Liver (tissue), 9 donors: ENCODE data around the gene CLCA1. TPM values are rescaled to one million over a fixed set of nuclear protein-coding genes. Genes with fewer than 3 reads are reported as not detected.

Source experiments
- DNase-seq: peaks from one replicate; pipeline ENCODE4 v3.0.0-alpha.2; 2017; ENCODE audit warnings: low spot score
- H3K27ac ChIP-seq, 2 donors: one replicate each; pipeline ENCODE4 v1.7.0; 2013; ENCODE audit warnings: inconsistent platforms in 2 of 2, low read length in 2 of 2, control low read depth in 1 of 2, low read depth in 1 of 2, mild to moderate bottlenecking in 1 of 2
- H3K27me3 ChIP-seq, 4 donors: one replicate each; pipeline versions ENCODE4 v1.6.1 to v1.7.0; 2013; ENCODE audit warnings: low read length in 3 of 4, inconsistent platforms in 1 of 4, mild to moderate bottlenecking in 1 of 4, moderate library complexity in 1 of 4; ENCODE audit not compliant: control insufficient read depth in 4 of 4, insufficient read depth in 4 of 4
- H3K36me3 ChIP-seq, 4 donors: one replicate each; pipeline versions ENCODE4 v1.6.1 to v1.7.0; 2013; ENCODE audit warnings: low read length in 3 of 4, mild to moderate bottlenecking in 3 of 4, low read depth in 1 of 4, moderate library complexity in 1 of 4; ENCODE audit not compliant: control insufficient read depth in 4 of 4, insufficient read depth in 3 of 4
- H3K4me1 ChIP-seq, 4 donors: one replicate each; pipeline versions ENCODE4 v1.6.1 to v1.7.0; 2013; ENCODE audit warnings: low read length in 3 of 4, mild to moderate bottlenecking in 3 of 4, moderate library complexity in 1 of 4; ENCODE audit not compliant: control insufficient read depth in 4 of 4, insufficient read depth in 4 of 4
- H3K4me3 ChIP-seq, 3 donors: one replicate each; pipeline versions ENCODE4 v1.6.1 to v1.7.0; 2013; ENCODE audit warnings: low read length in 3 of 3, control low read depth in 1 of 3, low read depth in 1 of 3, mild to moderate bottlenecking in 1 of 3
- H3K9ac ChIP-seq, 2 donors: one replicate each; pipeline ENCODE4 v1.7.0; 2013; ENCODE audit warnings: low read length in 2 of 2, mild to moderate bottlenecking in 2 of 2, moderate library complexity in 2 of 2, control low read depth in 1 of 2, low read depth in 1 of 2
- H3K9me3 ChIP-seq, 4 donors: one replicate each; pipeline versions ENCODE4 v1.6.1 to v1.7.0; 2013; ENCODE audit warnings: low read length in 3 of 4; ENCODE audit not compliant: control insufficient read depth in 4 of 4
- ATF3 ChIP-seq: IDR thresholded peaks from 2 replicates; pipeline ENCODE4 v1.6.1; 2016; ENCODE audit warnings: antibody characterized with exemption
- CTCF ChIP-seq: fragments of 150-350 bp; IDR thresholded peaks from 2 replicates; pipeline ENCODE4 v1.5.1; 2017; ENCODE audit warnings: improper control_type of control experiment, low read depth, low read length; ENCODE audit not compliant: missing input control
- EGR1 ChIP-seq, 2 donors: IDR thresholded peaks; 2 replicates each; pipeline ENCODE4 v1.6.1; 2016 to 2018; ENCODE audit warnings: antibody characterized with exemption in 2 of 2, low read depth in 2 of 2
- FOXA1 ChIP-seq: IDR thresholded peaks from 2 replicates; pipeline ENCODE4 v1.6.1; 2016; ENCODE audit warnings: antibody characterized with exemption
- FOXA2 ChIP-seq: IDR thresholded peaks from 2 replicates; pipeline ENCODE4 v1.6.1; 2016; ENCODE audit warnings: antibody characterized with exemption
- GABPA ChIP-seq, 2 donors: IDR thresholded peaks in 1 of 2; conservative IDR thresholded peaks in 1 of 2; 2 replicates each; pipeline ENCODE4 v1.6.1; 2016; ENCODE audit warnings: antibody characterized with exemption in 2 of 2, mild to moderate bottlenecking in 1 of 2, moderate library complexity in 1 of 2
- HNF4G ChIP-seq: IDR thresholded peaks from 2 replicates; pipeline ENCODE4 v1.6.1; 2016; ENCODE audit warnings: antibody characterized with exemption
- JUND ChIP-seq, 2 donors: IDR thresholded peaks; 2 replicates each; pipeline ENCODE4 v1.6.1; 2016; ENCODE audit warnings: antibody characterized with exemption in 2 of 2
- REST ChIP-seq: IDR thresholded peaks from 2 replicates; pipeline ENCODE4 v1.6.1; 2016; ENCODE audit warnings: antibody characterized with exemption, mild to moderate bottlenecking
- RXRA ChIP-seq, 2 donors: IDR thresholded peaks; 2 replicates each; pipeline ENCODE4 v1.6.1; 2017 to 2018; ENCODE audit warnings: antibody characterized with exemption in 2 of 2, mild to moderate bottlenecking in 1 of 2
- SP1 ChIP-seq: IDR thresholded peaks from 2 replicates; pipeline ENCODE4 v1.6.1; 2018; ENCODE audit warnings: antibody characterized with exemption, mild to moderate bottlenecking
- TAF1 ChIP-seq: conservative IDR thresholded peaks from 2 replicates; pipeline ENCODE4 v1.6.1; 2016; ENCODE audit warnings: antibody characterized with exemption, mild to moderate bottlenecking
- YY1 ChIP-seq: IDR thresholded peaks from 2 replicates; pipeline ENCODE4 v1.6.1; 2016; ENCODE audit warnings: antibody characterized with exemption, mild to moderate bottlenecking
- ZBTB33 ChIP-seq: IDR thresholded peaks from 2 replicates; pipeline ENCODE4 v1.6.1; 2016; ENCODE audit warnings: antibody characterized with exemption
- WGBS: extraction: QIAGEN DNeasy Blood & Tissue Kit; methylation state at CpG from one replicate; pipeline ENCODE4 v1.1.7; 2013; 5-methylcytosine and 5-hydroxymethylcytosine counted together
- polyA plus RNA-seq, 2 donors: library from polyadenylated mRNA; stranded (reverse) in 1 of 2; unstranded in 1 of 2; fragments of 200-250 nt in 1 of 2; fragments of >200 nt in 1 of 2; fragmentation: Nextera tagmentation in 1 of 2; extraction: Ambion mirVana in 1 of 2; gene quantifications; one replicate each; pipeline versions ENCODE4 v1.2.1 to v1.2.3, GENCODE V29; 2013 to 2015
- total RNA-seq, 2 donors: library from RNA; depleted of rRNA; stranded (reverse); fragments of >200 nt; gene quantifications; one replicate each; pipeline ENCODE4 v1.2.3, GENCODE V29; 2014
- donor health status: healthy.
- donor health status: healthy.
- donor health status: healthy.
- donor health status: healthy.
- donor health status: healthy.

Gene CLCA1
- total and polyA plus RNA-seq, 4 donors = not detected

- Histone ChIP-seq H3K27me3 (peaks cover 0 to 6% (median 1%) of the 10 kb centered on the region in 4 donors), H3K9me3 (no peaks in the 10 kb centered on the region), H3K9ac (no peak overlapping the region), H3K27ac (no peak overlapping the region), H3K36me3 (no peaks in the 10 kb centered on the region), H3K4me3 (no peak overlapping the region), H3K4me1 (no peaks in the 10 kb centered on the region)
- no peak for DNase-seq
- 82% methylated on average over 2 of the region's 2 CpGs for WGBS
- TF ChIP-seq FOXA1 (no peak), JUND (IDR thresholded peaks at IDR 0.05) (no peak), CTCF (no peak), FOXA2 (no peak), YY1 (no peak), RXRA (IDR thresholded peaks at IDR 0.05) (no peak), TAF1 (no peak), HNF4G (no peak), GABPA (IDR thresholded peaks at IDR 0.05 in 1 of 2, conservative IDR thresholded peaks at IDR 0.05 in 1 of 2) (no peak), ATF3 (no peak), SP1 (no peak), EGR1 (IDR thresholded peaks at IDR 0.05; ENCODE audit: low read depth in 2 of 2) (no peak), ZBTB33 (no peak)
Observed at GRCh38 chr1:86436041-86436440, 32.7 kb upstream of the CLCA1 start.

GRCh38 chr1:86441581-86441980 lies 27.1 kb upstream of the CLCA1 start:
- Histone ChIP-seq H3K27me3 (peaks cover 0 to 3% (median 0%) of the 10 kb centered on the region in 4 donors), H3K9ac (no peak overlapping the region), H3K9me3 (no peaks in the 10 kb centered on the region), H3K4me3 (no peak overlapping the region), H3K4me1 (no peaks in the 10 kb centered on the region), H3K27ac (no peak overlapping the region), H3K36me3 (no peaks in the 10 kb centered on the region)
- no peak for DNase-seq
- 54% methylated on average over 2 of the region's 2 CpGs for WGBS
- TF ChIP-seq REST (no peak), ATF3 (no peak)
